Thyroid gland (tissue), 4 donors: ENCODE measurements around the gene TMEM51.

Source experiments
- CTCF ChIP-seq, 6 experiments: fragments of 200-600 bp in 3 of 6; fragments of 450-650 bp in 3 of 6; sonication (generic) in 3 of 6; IDR thresholded peaks; one replicate each; pipeline ENCODE4 v1.5.1; 2016 to 2019; ENCODE audit warnings: antibody characterized with exemption in 6 of 6, mild to moderate bottlenecking in 2 of 6, inconsistent platforms in 1 of 6, moderate library complexity in 1 of 6
- POLR2A ChIP-seq, 2 donors: fragments of 450-650 bp; IDR thresholded peaks; one replicate each; pipeline ENCODE4 v1.6.1; 2017; ENCODE audit warnings: antibody characterized with exemption in 2 of 2, mild to moderate bottlenecking in 2 of 2, moderate library complexity in 1 of 2

- no peak for TF ChIP-seq POLR2A (IDR thresholded peaks at IDR 0.05)
- TF ChIP-seq CTCF (IDR thresholded peaks at IDR 0.05) = no peak
These were observed 3.2 kb upstream of the TMEM51 start for GRCh38 chr1:15150376-15150775.
